CD4-positive, alpha-beta T cell treated with Interleukin-17A for 4 hours (primary cell): Measurements from ENCODE around the gene TRIOBP.
"Not testable (repeated sequence)": the region's sequence is repeated elsewhere in the genome, so short reads cannot be mapped to it uniquely, and the experiment has no call there.

ENCODE experiments used
- DNase-seq: peaks from one replicate; pipeline ENCODE4 v3.0.0-alpha.2; 2020; ENCODE audit warnings: mixed read lengths

TRIOBP gene

GRCh38 chr22:37696260-37696656 lies 590 bp upstream of the TRIOBP start:
- not testable (repeated sequence) for DNase-seq

- DNase-seq, result no peak
Measured at GRCh38 chr22:37697538-37697835, 639 bp downstream of the TRIOBP start.

- DNase-seq, result no peak
Measured at GRCh38 chr22:37701141-37701786, 4.4 kb downstream of the TRIOBP start.

GRCh38 chr22:37703906-37704305 lies 7.1 kb downstream of the TRIOBP start:
- DNase-seq, result no peak

- DNase-seq, result no peak
Measured at GRCh38 chr22:37704645-37705044, 7.8 kb downstream of the TRIOBP start.

- no peak for DNase-seq
Measured at GRCh38 chr22:37705205-37705604, 8.4 kb downstream of the TRIOBP start.

GRCh38 chr22:37708580-37709444 lies 12.0 kb downstream of the TRIOBP start:
- DNase-seq, result no peak

- no peak for DNase-seq
Measured at GRCh38 chr22:37709445-37709765, 12.6 kb downstream of the TRIOBP start.

- DNase-seq, result no peak
Measured at GRCh38 chr22:37710675-37711074, 13.8 kb downstream of the TRIOBP start.

GRCh38 chr22:37711490-37711889 lies 14.6 kb downstream of the TRIOBP start:
- DNase-seq, result no peak

GRCh38 chr22:37713761-37714160 lies 16.9 kb downstream of the TRIOBP start:
- DNase-seq, result no peak

GRCh38 chr22:37714634-37715033 lies 17.8 kb downstream of the TRIOBP start:
- DNase-seq, result no peak

- DNase-seq, result no peak
Measured at GRCh38 chr22:37715760-37716159, 18.9 kb downstream of the TRIOBP start.

- DNase-seq, result no peak
Measured at GRCh38 chr22:37716708-37717107, 19.9 kb downstream of the TRIOBP start.

- not testable (repeated sequence) for DNase-seq
Measured at GRCh38 chr22:37717235-37717634, 20.4 kb downstream of the TRIOBP start.

- DNase-seq, result not testable (repeated sequence)
Measured at GRCh38 chr22:37717746-37718305, 21.0 kb downstream of the TRIOBP start.

- no peak for DNase-seq
Measured at GRCh38 chr22:37725551-37726240, 28.8 kb downstream of the TRIOBP start.

- no peak for DNase-seq
Measured at GRCh38 chr22:37726241-37726887, 29.5 kb downstream of the TRIOBP start.

- DNase-seq, result no peak
Measured at GRCh38 chr22:37728620-37729019, 31.8 kb downstream of the TRIOBP start.

- no peak for DNase-seq
Measured at GRCh38 chr22:37731804-37732471, 35.1 kb downstream of the TRIOBP start.

GRCh38 chr22:37732699-37733607 lies 36.1 kb downstream of the TRIOBP start:
- DNase-seq, result no peak
